Measurements from ENCODE around the gene ZBTB45. TPM values are rescaled to one million over a fixed set of nuclear protein-coding genes. Genes with fewer than 3 reads are reported as not detected.

The ZBTB45 gene
- polyA plus RNA-seq, 3 donors: 2.2 to 5.3 (median 2.6) TPM

- H3K27me3 ChIP-seq (ENCODE audit: control insufficient read depth in 2 of 2, insufficient read depth in 2 of 2, low read length in 2 of 2): peaks cover 12 to 18% of the 10 kb centered on the region in 2 donors
- TF ChIP-seq CTCF (IDR thresholded peaks at IDR 0.05): no peak
- H3K36me3 ChIP-seq (replicated peaks in 1 of 2; ENCODE audit: control insufficient read depth in 1 of 2, insufficient read depth in 2 of 2, low read length in 2 of 2): peaks cover 24 to 33% of the 10 kb centered on the region in 2 donors
- H3K9me3 Mint-ChIP-seq: peaks cover 0 to 14% (median 4%) of the 10 kb centered on the region in 7 donors
- peak overlapping the region; percentile 94 for H3K9ac ChIP-seq (ENCODE audit: insufficient read depth, low read length, poor library complexity, severe bottlenecking)
- H3K4me3 ChIP-seq (replicated peaks in 1 of 3; ENCODE audit: low read depth in 2 of 3, low read length in 3 of 3): peak overlapping the region; percentile 81 to 95 (median 82)
- intact Hi-C loops (cut with micrococcal nuclease): loop anchor here in 1 of 2 donors (2.0 kb wide), 1 partner anchor 13 kb away; the partner anchor contains the start of gene TRIM28
- peaks cover 17 to 18% (median 18%) of the 10 kb centered on the region in 3 donors for H3K27me3 Mint-ChIP-seq (ENCODE audit: low read depth in 3 of 3)
- peak in 2 of 3 donors; percentile 20 to 22 for DNase-seq
- H3K27ac ChIP-seq (ENCODE audit: low read depth in 1 of 2, low read length in 2 of 2): peak overlapping the region; percentile 95 to 98
- WGBS (ENCODE audit: insufficient coverage): 25% methylated on average over 10 of the region's 12 CpGs
- H3K27ac Mint-ChIP-seq: peak overlapping the region; percentile 96 to 99 (median 98)
- H3K4me3 Mint-ChIP-seq: peak overlapping the region; percentile 94
- peaks cover 10% of the 10 kb centered on the region for H4K20me1 ChIP-seq (ENCODE audit: insufficient read depth, low read length)
- peak overlapping the region; percentile 99 for H3K4me2 ChIP-seq (replicated peaks; ENCODE audit: extremely low read depth, low read length, poor library complexity, severe bottlenecking)
- H3K9me3 ChIP-seq (replicated peaks in 1 of 2; ENCODE audit: control insufficient read depth in 1 of 2, insufficient read depth in 1 of 2, low read length in 2 of 2): peaks cover 0 to 5% of the 10 kb centered on the region in 2 donors
- H3K4me1 Mint-ChIP-seq: peaks cover 70% of the 10 kb centered on the region
- H3K36me3 Mint-ChIP-seq: peaks cover 32 to 33% of the 10 kb centered on the region in 2 donors
- peaks cover 46% of the 10 kb centered on the region for H3K79me2 ChIP-seq (ENCODE audit: insufficient read depth, low read length)
- H3K4me1 ChIP-seq (ENCODE audit: control insufficient read depth in 1 of 2, insufficient read depth in 2 of 2, low read length in 2 of 2): peaks cover 59 to 70% of the 10 kb centered on the region in 2 donors
- no peak overlapping the region for H2AFZ ChIP-seq (ENCODE audit: insufficient read depth, low read depth, low read length, poor library complexity, severe bottlenecking)
These were observed 37.8 kb upstream of the ZBTB45 start for GRCh38 chr19:58557221-58558065.

- peaks cover 38 to 40% of the 10 kb centered on the region in 2 donors for H3K36me3 Mint-ChIP-seq
- Histone ChIP-seq H4K20me1 (ENCODE audit: insufficient read depth, low read length) (peaks cover 13% of the 10 kb centered on the region), H3K36me3 (replicated peaks in 1 of 2; ENCODE audit: control insufficient read depth in 1 of 2, insufficient read depth in 2 of 2, low read length in 2 of 2) (peaks cover 31 to 41% of the 10 kb centered on the region in 2 donors), H3K27me3 (ENCODE audit: control insufficient read depth in 2 of 2, insufficient read depth in 2 of 2, low read length in 2 of 2) (peaks cover 6 to 11% of the 10 kb centered on the region in 2 donors), H3K79me2 (ENCODE audit: insufficient read depth, low read length) (peaks cover 49% of the 10 kb centered on the region), H3K4me1 (ENCODE audit: control insufficient read depth in 1 of 2, insufficient read depth in 2 of 2, low read length in 2 of 2) (peaks cover 52 to 63% of the 10 kb centered on the region in 2 donors), H3K4me3 (replicated peaks in 1 of 3; ENCODE audit: low read depth in 2 of 3, low read length in 3 of 3) (peak overlapping the region in 1 of 3 experiments; percentile 95), H3K4me2 (replicated peaks; ENCODE audit: extremely low read depth, low read length, poor library complexity, severe bottlenecking) (peak overlapping the region; percentile 99), H2AFZ (ENCODE audit: insufficient read depth, low read depth, low read length, poor library complexity, severe bottlenecking) (no peak overlapping the region), H3K9me3 (replicated peaks in 1 of 2; ENCODE audit: control insufficient read depth in 1 of 2, insufficient read depth in 1 of 2, low read length in 2 of 2) (peaks cover 0 to 4% of the 10 kb centered on the region in 2 donors), H3K9ac (ENCODE audit: insufficient read depth, low read length, poor library complexity, severe bottlenecking) (peak overlapping the region; percentile 94), H3K27ac (ENCODE audit: low read depth in 1 of 2, low read length in 2 of 2) (peak overlapping the region; percentile 95 to 98)
- peaks cover 10 to 11% (median 11%) of the 10 kb centered on the region in 3 donors for H3K27me3 Mint-ChIP-seq (ENCODE audit: low read depth in 3 of 3)
- WGBS (ENCODE audit: insufficient coverage): 80% methylated on average over 1 of the region's 10 CpGs
- TF ChIP-seq CTCF (IDR thresholded peaks at IDR 0.05): no peak
- intact Hi-C loops (cut with micrococcal nuclease): no loop called here
- H3K9me3 Mint-ChIP-seq: peaks cover 0 to 8% (median 1%) of the 10 kb centered on the region in 7 donors
- DNase-seq: no peak
- peak overlapping the region; percentile 86 to 99 (median 97) for H3K27ac Mint-ChIP-seq
- peak overlapping the region in 1 of 2 donors; percentile 10 for H3K4me3 Mint-ChIP-seq
- H3K4me1 Mint-ChIP-seq: peaks cover 63% of the 10 kb centered on the region
These were observed 37.1 kb upstream of the ZBTB45 start for GRCh38 chr19:58556622-58557220.

Data from CD14-positive monocyte (primary cell).